T-helper 17 cell (primary cell): ENCODE results near the gene SH3YL1. TPM values are rescaled to one million over a fixed set of nuclear protein-coding genes. Genes with fewer than 3 reads are reported as not detected.
A peak's percentile ranks its signal among the peaks of the same experiment; 100 is the strongest.

Experiments
- ATAC-seq: fragments of 150-1000 bp; cut with Tn5 transposase; 2 replicates; pipeline ENCODE4 v1.10.0; 2021; ENCODE audit warnings: mild to moderate bottlenecking, moderate library complexity
- DNase-seq, 3 donors: peaks; one replicate each; pipeline versions ENCODE4 v3.0.0 to v3.0.0-alpha.2; 2020 to 2021
- H3K9me3 ChIP-seq: one replicate; pipeline ENCODE4 v1.7.0; 2013; ENCODE audit warnings: low read length, mild to moderate bottlenecking; ENCODE audit not compliant: control insufficient read depth, poor library complexity, severe bottlenecking
- H3K27ac Mint-ChIP-seq: one replicate; pipeline ENCODE4 v1.8.0; 2022; ENCODE audit warnings: mild to moderate bottlenecking, moderate library complexity, mixed read lengths
- H3K27me3 Mint-ChIP-seq: one replicate; pipeline ENCODE4 v1.8.0; 2022; ENCODE audit warnings: mixed read lengths
- H3K36me3 Mint-ChIP-seq: one replicate; pipeline ENCODE4 v1.8.0; 2022; ENCODE audit warnings: low read depth, mixed read lengths
- H3K4me1 Mint-ChIP-seq: one replicate; pipeline ENCODE4 v1.8.0; 2022; ENCODE audit warnings: mild to moderate bottlenecking, mixed read lengths
- H3K4me3 Mint-ChIP-seq: one replicate; pipeline ENCODE4 v1.8.0; 2022; ENCODE audit warnings: mild to moderate bottlenecking, moderate library complexity, mixed read lengths
- total RNA-seq, 4 donors: library from RNA in 2 of 4; stranded (reverse) in 2 of 4; gene quantifications; one replicate each; pipeline ENCODE4 v1.2.3 and lab custom pipeline; 2022 to 2026

Gene SH3YL1
- total RNA-seq, 2 donors from 2014 or later, result 35.4 to 53.3 TPM

DNA sequence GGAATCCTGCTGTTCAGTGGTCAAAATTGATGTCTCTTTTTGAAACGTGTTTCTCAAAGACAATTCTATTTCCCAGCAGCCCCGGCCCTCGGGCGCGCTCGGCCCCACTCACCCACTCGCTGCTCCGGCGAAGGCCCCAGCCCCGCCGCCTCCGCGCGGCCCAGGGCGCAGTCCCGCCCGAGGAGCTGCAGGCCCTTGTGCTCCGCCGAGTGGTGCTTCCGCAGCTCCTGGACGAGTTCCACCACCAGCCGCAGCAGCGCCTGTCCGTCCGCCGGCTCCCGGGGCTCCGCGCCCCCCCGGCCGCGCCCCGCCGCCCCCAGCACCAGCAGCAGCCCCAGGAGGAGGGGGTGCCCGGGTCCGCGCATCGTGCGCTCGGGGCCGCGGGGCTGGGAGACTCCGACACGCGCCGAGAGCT is 23.6 kb upstream of the SH3YL1 start:
- Mint-ChIP-seq H3K36me3 (peaks cover 5% of the 10 kb centered on the region), H3K27ac (no peak overlapping the region), H3K27me3 (peaks cover 33% of the 10 kb centered on the region), H3K4me3 (peak overlapping the region; percentile 9), H3K4me1 (peaks cover 12% of the 10 kb centered on the region)
- no peak for ATAC-seq
- H3K9me3 ChIP-seq, result no peaks in the 10 kb centered on the region
- no peak for DNase-seq

DNA sequence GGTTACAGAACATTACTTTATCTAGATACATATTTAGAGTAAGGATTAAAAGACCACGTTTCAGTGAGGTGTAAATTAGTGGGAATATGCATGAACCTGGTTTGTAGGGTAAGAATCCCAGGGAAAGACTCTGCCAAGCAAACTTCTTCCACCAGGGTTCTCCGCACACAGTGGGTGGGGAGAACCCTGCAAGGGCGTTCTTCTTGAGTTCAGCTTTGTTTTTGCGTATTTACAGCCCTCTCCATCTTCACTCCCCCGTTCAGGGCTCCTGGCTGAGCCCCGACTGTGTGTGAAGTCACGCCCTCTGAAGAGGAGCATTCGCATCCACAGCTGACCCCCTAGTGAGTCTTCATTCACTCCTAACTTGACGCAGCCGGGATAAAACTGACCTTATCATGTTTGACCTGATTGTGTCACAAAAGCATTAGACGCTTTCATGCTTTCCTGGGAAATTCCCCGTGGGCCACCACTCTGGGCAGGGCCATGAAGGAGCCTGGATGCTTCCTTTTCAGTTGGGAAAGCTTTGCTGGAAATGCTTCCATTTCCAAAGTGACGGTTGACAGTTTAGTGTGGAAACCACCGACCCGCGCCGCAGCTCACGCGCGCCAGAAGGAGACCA is 23.1 kb upstream of the SH3YL1 start:
- H3K4me1 Mint-ChIP-seq, result peaks cover 12% of the 10 kb centered on the region
- peaks cover 33% of the 10 kb centered on the region for H3K27me3 Mint-ChIP-seq
- no peak for DNase-seq
- ATAC-seq, result no peak
- no peak overlapping the region for H3K27ac Mint-ChIP-seq
- H3K36me3 Mint-ChIP-seq, result peaks cover 5% of the 10 kb centered on the region
- H3K9me3 ChIP-seq, result no peaks in the 10 kb centered on the region
- H3K4me3 Mint-ChIP-seq, result no peak overlapping the region

DNA sequence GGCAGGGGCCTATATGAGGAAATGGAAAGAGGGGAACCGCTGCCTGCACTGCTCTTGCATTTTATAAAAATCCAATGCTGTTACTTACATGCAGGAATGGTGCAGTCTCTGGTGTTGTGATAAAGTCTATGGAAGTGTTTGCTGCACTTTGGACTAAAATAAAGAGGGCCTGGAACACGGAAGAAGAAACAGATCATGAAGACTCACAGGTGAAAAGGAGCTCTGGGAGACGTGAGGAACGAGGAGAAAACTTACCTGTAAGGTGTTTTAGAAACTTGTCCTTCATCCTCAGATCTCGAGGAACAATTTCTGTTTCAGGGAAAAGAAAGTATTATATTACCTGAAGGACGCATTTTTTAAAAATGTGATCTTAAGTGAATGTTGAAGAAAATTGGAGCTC is 22.2 kb upstream of the SH3YL1 start:
- Mint-ChIP-seq H3K4me1 (peaks cover 12% of the 10 kb centered on the region), H3K4me3 (peak overlapping the region; percentile 63), H3K36me3 (peaks cover 5% of the 10 kb centered on the region), H3K27me3 (peaks cover 32% of the 10 kb centered on the region), H3K27ac (no peak overlapping the region)
- no peaks in the 10 kb centered on the region for H3K9me3 ChIP-seq
- ATAC-seq (no peak), DNase-seq (no peak)

DNA sequence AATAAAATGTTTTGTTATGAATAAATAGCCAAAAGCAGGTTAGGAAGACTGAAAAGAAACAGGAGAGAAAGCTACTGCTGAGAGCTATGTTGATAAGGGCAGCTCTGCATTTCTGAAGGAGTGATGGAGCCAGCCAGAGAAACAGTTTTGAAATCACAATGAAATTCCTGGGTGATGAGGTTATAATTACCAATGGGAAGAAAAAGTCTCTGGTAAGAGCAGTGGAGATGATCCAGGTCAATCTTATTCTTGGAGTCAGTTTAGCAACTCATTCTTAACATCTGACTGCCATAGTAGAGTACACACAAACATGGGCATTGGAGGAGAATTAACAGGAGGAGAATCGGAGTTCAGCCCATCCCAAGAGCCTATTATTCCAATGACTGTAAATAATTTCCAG is 21.7 kb upstream of the SH3YL1 start:
- ATAC-seq (no peak), DNase-seq (no peak)
- Mint-ChIP-seq H3K4me3 (no peak overlapping the region), H3K36me3 (peaks cover 5% of the 10 kb centered on the region), H3K27ac (no peak overlapping the region), H3K27me3 (peaks cover 27% of the 10 kb centered on the region), H3K4me1 (peaks cover 12% of the 10 kb centered on the region)
- no peaks in the 10 kb centered on the region for H3K9me3 ChIP-seq

DNA sequence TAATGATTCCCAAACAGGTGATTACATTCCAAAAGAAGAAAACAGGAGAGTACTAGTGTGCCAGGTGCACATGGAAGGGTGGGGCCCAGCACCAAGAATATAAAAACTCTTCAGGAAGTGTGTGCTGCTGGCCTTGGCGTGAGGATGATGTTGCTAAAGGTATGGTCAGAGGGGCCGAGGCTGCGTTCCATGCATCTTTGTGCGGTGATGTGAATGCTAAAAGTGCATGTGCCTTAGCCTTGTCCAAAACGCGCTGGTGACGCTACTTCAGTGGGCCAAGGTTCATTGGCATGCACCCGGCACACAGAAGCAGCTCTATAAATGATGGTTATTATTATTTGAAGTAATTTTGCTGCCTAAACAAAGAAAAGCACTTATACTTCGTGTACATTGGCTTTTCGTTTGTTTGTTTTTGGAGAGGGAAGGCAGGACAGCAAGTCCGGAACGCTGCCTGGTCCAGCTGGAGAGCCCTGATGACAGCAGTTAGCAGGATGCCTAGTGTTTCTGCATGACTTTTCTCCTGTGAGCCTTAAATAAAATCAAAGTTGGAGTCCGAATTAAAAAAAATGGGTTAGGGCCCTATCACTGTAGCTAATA is 21.2 kb upstream of the SH3YL1 start:
- DNase-seq (no peak), ATAC-seq (no peak)
- no peak overlapping the region for H3K4me3 Mint-ChIP-seq
- H3K27ac Mint-ChIP-seq, result no peak overlapping the region
- H3K27me3 Mint-ChIP-seq, result peaks cover 25% of the 10 kb centered on the region
- H3K36me3 Mint-ChIP-seq, result peaks cover 6% of the 10 kb centered on the region
- H3K4me1 Mint-ChIP-seq, result peaks cover 10% of the 10 kb centered on the region
- H3K9me3 ChIP-seq, result no peaks in the 10 kb centered on the region

DNA sequence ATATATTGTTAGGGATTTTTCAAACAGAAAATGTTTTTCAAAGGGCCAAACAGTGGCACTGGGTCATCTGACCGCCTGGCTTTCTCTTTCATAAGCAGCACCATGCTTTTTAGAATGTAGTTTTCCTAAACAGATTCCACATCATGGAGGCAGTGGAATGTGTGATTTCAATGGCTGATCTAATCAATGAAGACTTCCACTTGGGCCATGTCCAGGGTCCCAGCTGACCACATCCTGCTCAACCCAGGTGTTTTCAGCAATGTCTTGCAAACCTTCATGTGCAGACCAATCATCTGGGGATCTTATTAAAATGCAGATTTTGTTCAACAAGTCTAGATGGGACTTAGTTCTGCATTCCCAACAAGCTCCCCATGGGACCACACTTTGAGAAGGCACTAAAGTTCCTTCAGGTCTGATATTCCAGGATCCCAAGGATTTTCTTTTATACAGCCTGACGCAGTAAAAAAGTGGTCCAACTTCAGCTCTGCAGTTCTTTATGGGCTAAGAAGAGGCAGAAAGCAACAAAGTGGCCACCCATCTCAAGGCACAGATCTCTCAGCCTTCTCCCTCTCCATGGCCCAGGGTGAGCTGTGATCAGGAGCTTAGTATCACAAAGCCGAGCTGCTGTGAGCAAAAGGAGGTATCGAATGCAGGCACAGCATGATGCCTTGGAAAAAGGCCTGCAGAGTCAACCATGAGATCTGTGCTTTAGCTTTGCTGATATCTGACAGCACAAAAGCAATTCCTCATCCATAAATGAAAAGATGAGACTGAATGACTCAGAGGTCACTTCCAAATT is 20.4 kb upstream of the SH3YL1 start:
- Mint-ChIP-seq H3K4me1 (peaks cover 8% of the 10 kb centered on the region), H3K36me3 (peaks cover 8% of the 10 kb centered on the region), H3K4me3 (no peak overlapping the region), H3K27ac (no peak overlapping the region), H3K27me3 (peaks cover 20% of the 10 kb centered on the region)
- H3K9me3 ChIP-seq, result no peaks in the 10 kb centered on the region
- ATAC-seq (no peak), DNase-seq (no peak)

DNA sequence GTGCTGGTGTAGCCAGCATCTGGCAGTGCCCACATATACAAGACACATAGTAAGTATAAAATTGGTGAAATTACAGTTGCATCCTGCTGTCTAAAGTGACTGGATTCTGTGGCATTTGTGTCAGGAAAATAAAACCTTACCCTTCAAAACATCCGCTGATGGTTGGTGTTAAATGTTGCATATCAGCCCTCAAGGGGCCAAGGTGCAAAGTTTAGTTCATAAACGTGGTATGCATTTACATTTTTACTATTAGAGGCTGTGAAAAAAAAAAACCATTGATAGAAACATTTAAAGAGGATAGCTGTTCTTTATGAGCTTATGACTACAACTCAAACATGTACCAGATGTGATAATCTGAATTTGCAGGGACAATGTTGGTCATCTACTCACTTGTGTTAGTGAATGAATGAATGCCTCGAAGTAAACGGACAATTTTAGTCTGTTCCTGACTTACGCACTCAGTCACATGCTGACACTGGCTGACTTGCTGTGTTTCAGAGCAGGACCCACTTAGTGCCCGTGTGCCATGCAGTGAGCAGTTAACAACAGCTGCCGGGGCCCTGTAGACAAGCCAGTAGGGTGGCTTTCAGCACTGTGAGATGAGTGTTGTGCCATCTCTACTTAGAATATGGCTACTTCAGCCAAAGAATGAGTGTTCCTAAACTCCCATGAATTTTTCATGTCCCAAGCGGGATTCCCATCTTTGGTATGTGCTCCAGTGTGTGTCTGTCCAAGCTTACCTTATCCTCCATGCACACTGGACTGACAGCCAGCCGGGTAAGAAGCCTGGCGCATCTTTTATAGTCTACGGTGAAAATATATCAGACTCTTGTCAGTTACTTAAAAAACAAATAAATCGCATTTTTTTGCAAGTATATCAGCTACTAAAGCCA is 18.8 kb upstream of the SH3YL1 start:
- no peak overlapping the region for H3K4me3 Mint-ChIP-seq
- DNase-seq, result no peak
- H3K36me3 Mint-ChIP-seq, result peaks cover 10% of the 10 kb centered on the region
- H3K9me3 ChIP-seq, result no peaks in the 10 kb centered on the region
- no peak for ATAC-seq
- peaks cover 20% of the 10 kb centered on the region for H3K27me3 Mint-ChIP-seq
- no peak overlapping the region for H3K27ac Mint-ChIP-seq
- peaks cover 8% of the 10 kb centered on the region for H3K4me1 Mint-ChIP-seq

DNA sequence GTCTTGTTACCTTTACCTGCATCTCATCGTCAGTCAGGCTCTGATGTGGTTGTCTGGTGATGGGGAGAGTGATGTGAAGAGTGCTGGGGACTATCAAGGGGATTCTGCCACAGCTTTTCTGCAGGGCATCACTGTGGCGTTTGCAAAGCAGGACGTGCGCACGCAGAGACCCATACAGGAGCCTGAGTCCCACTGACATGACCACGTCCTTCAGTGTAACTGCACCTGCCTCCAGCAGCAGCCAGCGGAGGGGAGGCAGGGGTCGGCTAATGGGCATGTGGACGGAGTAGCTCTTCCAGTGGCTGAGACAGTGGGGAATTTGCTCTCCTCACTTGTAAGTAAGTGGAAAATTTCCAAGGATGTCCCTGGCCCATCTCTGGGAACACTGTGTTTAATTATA is 17.5 kb upstream of the SH3YL1 start:
- no peak overlapping the region for H3K27ac Mint-ChIP-seq

DNA sequence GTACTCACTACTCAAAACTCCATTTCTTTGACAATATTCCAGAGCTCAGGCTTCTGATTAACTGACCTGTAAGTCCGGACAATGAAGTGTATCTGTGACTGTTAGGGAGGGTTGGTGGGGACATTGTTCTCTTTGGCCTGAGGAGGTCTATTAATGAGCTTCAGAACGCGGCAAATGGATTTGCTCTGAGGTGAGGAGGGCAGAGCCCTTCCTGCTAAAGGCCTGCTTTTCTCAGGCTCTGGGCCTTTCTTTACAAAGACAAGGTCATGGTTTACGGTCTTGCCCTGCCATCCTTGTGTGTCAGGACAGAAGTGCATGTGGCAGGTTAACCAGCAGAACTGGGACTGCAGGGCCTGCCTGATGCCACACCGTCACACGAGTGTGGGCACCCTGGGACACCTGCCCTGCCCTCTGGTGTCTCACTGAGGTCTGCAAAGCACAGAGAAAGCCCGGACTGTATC is 16.8 kb upstream of the SH3YL1 start:
- H3K27ac Mint-ChIP-seq, result no peak overlapping the region
- DNase-seq, result no peak
- no peak overlapping the region for H3K4me3 Mint-ChIP-seq
- peaks cover 7% of the 10 kb centered on the region for H3K4me1 Mint-ChIP-seq
- H3K9me3 ChIP-seq, result no peaks in the 10 kb centered on the region
- ATAC-seq, result no peak
- H3K27me3 Mint-ChIP-seq, result peaks cover 8% of the 10 kb centered on the region
- peaks cover 9% of the 10 kb centered on the region for H3K36me3 Mint-ChIP-seq

More for the DNA sequence above, 17.5 kb upstream of the SH3YL1 start:
- Mint-ChIP-seq H3K36me3 (peaks cover 14% of the 10 kb centered on the region), H3K4me1 (peaks cover 8% of the 10 kb centered on the region), H3K27me3 (peaks cover 14% of the 10 kb centered on the region), H3K4me3 (no peak overlapping the region)
- ATAC-seq (no peak), DNase-seq (no peak)
- H3K9me3 ChIP-seq, result no peaks in the 10 kb centered on the region

DNA sequence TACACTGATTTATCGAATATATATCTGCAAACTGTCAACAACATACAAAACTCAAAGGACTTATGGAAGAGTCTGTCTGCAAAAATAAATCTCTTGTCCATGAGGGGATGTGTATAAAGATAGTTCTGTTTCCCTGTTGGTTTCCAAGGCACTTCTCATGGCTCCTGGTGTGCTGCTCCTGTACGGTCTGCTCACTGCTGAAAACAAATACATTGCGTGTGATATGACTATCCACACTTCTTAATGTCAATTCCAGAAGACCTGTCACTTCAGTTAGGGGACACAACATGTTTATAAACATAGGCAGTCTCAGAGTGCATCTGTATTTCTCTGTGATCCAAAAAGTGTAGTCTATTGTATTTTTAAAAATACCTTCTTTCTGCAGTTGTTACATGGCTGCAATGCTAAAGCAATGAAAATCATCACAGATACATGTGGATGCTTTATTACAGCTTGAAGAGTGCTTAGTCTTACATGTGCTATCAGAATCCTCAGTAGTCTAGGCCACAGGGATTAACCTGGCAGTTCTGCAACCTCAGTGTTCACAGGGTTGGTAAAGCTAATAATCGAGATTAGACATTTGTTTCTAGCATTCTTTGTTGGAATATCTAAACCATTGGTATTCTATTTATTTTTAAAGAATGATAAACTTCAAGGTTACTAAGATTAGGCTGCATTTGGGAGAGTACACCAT is 16.3 kb upstream of the SH3YL1 start:
- Mint-ChIP-seq H3K4me1 (peaks cover 3% of the 10 kb centered on the region), H3K27me3 (peaks cover 2% of the 10 kb centered on the region), H3K36me3 (peaks cover 9% of the 10 kb centered on the region), H3K27ac (no peak overlapping the region), H3K4me3 (no peak overlapping the region)
- no peak for ATAC-seq
- H3K9me3 ChIP-seq, result no peaks in the 10 kb centered on the region
- DNase-seq, result no peak

DNA sequence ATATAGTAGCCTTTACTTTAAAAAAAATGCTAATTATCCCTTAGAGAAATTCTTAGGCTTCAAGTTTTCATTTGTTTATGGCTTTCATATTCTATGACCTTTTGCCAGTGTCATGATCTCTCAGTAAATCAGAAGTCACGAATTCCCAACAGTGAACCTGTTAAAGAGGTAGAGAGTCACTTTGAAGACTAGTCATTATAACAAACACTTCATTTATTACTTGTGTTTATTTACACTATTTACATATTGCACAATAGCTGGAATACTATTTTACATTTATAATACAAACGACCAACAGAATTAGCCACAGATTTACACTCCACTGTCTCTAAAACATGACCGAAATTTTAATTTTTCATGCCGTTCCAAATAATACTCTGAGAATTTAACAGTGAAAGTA is 15.5 kb upstream of the SH3YL1 start:
- H3K4me3 Mint-ChIP-seq, result no peak overlapping the region
- ATAC-seq (no peak), DNase-seq (no peak)
- no peaks in the 10 kb centered on the region for H3K27me3 Mint-ChIP-seq
- H3K36me3 Mint-ChIP-seq, result peaks cover 12% of the 10 kb centered on the region
- H3K4me1 Mint-ChIP-seq, result peaks cover 5% of the 10 kb centered on the region
- no peak overlapping the region for H3K27ac Mint-ChIP-seq
- H3K9me3 ChIP-seq, result no peaks in the 10 kb centered on the region

DNA sequence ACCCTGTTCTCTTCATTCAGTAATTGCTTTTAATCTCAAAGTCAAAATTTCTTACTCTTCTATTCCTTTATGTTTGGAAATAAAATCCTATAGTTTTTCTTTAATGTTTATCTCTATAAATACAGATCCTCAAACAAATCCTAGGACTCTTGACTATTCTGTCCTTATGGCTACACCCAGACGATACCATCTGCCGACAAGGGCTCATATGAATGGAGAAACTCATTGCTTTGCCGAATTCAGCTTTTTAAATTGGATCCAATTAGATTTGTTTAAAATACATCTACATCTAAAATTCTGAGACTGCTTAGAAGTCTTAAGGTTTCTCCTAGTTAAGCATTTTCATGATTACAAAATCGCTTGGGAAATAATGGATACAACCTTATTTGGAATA is 15.1 kb upstream of the SH3YL1 start:
- no peaks in the 10 kb centered on the region for H3K27me3 Mint-ChIP-seq
- H3K4me3 Mint-ChIP-seq, result no peak overlapping the region
- DNase-seq, result no peak
- H3K27ac Mint-ChIP-seq, result no peak overlapping the region
- peaks cover 13% of the 10 kb centered on the region for H3K36me3 Mint-ChIP-seq
- ATAC-seq, result no peak
- peaks cover 5% of the 10 kb centered on the region for H3K4me1 Mint-ChIP-seq
- H3K9me3 ChIP-seq, result no peaks in the 10 kb centered on the region
